Measurements from ENCODE around the gene TBL2.
"Not testable (repeated sequence)": the region's sequence is repeated elsewhere in the genome, so short reads cannot be mapped to it uniquely, and the experiment has no call there.

The TBL2 gene

GRCh38 chr7:73556208-73557107 lies 21.9 kb downstream of the TBL2 start:
- peak overlapping the region; percentile 92 for H3K4me3 ChIP-seq (ENCODE audit: low read length)
- peaks cover 17% of the 10 kb centered on the region for H3K4me1 ChIP-seq (ENCODE audit: low read length)
- peak overlapping the region; percentile 68 for H3K9ac ChIP-seq (ENCODE audit: low read length)
- peak overlapping the region; percentile 5; the same call in 1 of the 2 replicates for H2AFZ ChIP-seq (ENCODE audit: low read length)
- H3K27ac ChIP-seq (ENCODE audit: low read length) = peak overlapping the region; percentile 56; the same call in 1 of the 2 replicates
- H3K27me3 ChIP-seq (replicated peaks; ENCODE audit: insufficient read depth, low read length) = no peaks in the 10 kb centered on the region
- TF ChIP-seq EZH2phosphoT487 (IDR thresholded peaks at IDR 0.05; ENCODE audit: low read length) = no peak
- H3K4me2 ChIP-seq (ENCODE audit: low read depth, low read length) = peak overlapping the region; percentile 79
- peaks cover 24% of the 10 kb centered on the region for H3F3A ChIP-seq (ENCODE audit: insufficient read depth, low read length)
- peaks cover 3% of the 10 kb centered on the region; the same call in 1 of the 2 replicates for H3K36me3 ChIP-seq (replicated peaks; ENCODE audit: insufficient read depth, low read length)
- no peaks in the 10 kb centered on the region for H3K9me2 ChIP-seq (replicated peaks; ENCODE audit: insufficient read depth, low read length)
- no peak for DNase-seq
- H3K9me3 ChIP-seq (replicated peaks; ENCODE audit: insufficient read depth, low read length) = no peaks in the 10 kb centered on the region
- no peaks in the 10 kb centered on the region for H4K20me1 ChIP-seq (ENCODE audit: insufficient read depth, low read length)
- peaks cover 55% of the 10 kb centered on the region for H3K79me2 ChIP-seq (ENCODE audit: low read length)

- Histone ChIP-seq H3K4me2 (ENCODE audit: low read depth, low read length) (peak overlapping the region; percentile 79), H3K27me3 (replicated peaks; ENCODE audit: insufficient read depth, low read length) (no peaks in the 10 kb centered on the region), H3K79me2 (ENCODE audit: low read length) (peaks cover 63% of the 10 kb centered on the region), H3K9me2 (replicated peaks; ENCODE audit: insufficient read depth, low read length) (no peaks in the 10 kb centered on the region), H3K27ac (ENCODE audit: low read length) (no peak overlapping the region), H3F3A (ENCODE audit: insufficient read depth, low read length) (peaks cover 24% of the 10 kb centered on the region), H2AFZ (ENCODE audit: low read length) (no peak overlapping the region), H3K4me1 (ENCODE audit: low read length) (peaks cover 16% of the 10 kb centered on the region), H3K9ac (ENCODE audit: low read length) (peak overlapping the region; percentile 68; the same call in 1 of the 2 replicates), H3K36me3 (replicated peaks; ENCODE audit: insufficient read depth, low read length) (peaks cover 3% of the 10 kb centered on the region; the same call in 1 of the 2 replicates), H3K4me3 (ENCODE audit: low read length) (peak overlapping the region; percentile 92), H3K9me3 (replicated peaks; ENCODE audit: insufficient read depth, low read length) (no peaks in the 10 kb centered on the region), H4K20me1 (ENCODE audit: insufficient read depth, low read length) (no peaks in the 10 kb centered on the region)
- no peak for DNase-seq
- TF ChIP-seq EZH2 (optimal IDR thresholded peaks at IDR 0.05; ENCODE audit: low read depth, low read length) = no peak
- TF ChIP-seq CTCF (IDR thresholded peaks at IDR 0.05; ENCODE audit: low read length) = no peak
- TF ChIP-seq EZH2phosphoT487 (IDR thresholded peaks at IDR 0.05; ENCODE audit: low read length) = no peak
Measured at GRCh38 chr7:73555411-73555982, 22.9 kb downstream of the TBL2 start.

GRCh38 chr7:73550093-73550492 lies 28.3 kb downstream of the TBL2 start:
- H2AFZ ChIP-seq (ENCODE audit: low read length); H3K27me3 ChIP-seq (replicated peaks; ENCODE audit: insufficient read depth, low read length); DNase-seq; H3F3A ChIP-seq (ENCODE audit: insufficient read depth, low read length); H3K36me3 ChIP-seq (replicated peaks; ENCODE audit: insufficient read depth, low read length); H3K9me2 ChIP-seq (replicated peaks; ENCODE audit: insufficient read depth, low read length); H3K9me3 ChIP-seq (replicated peaks; ENCODE audit: insufficient read depth, low read length); H4K20me1 ChIP-seq (ENCODE audit: insufficient read depth, low read length); H3K27ac ChIP-seq (ENCODE audit: low read length); H3K9ac ChIP-seq (ENCODE audit: low read length); H3K4me2 ChIP-seq (ENCODE audit: low read depth, low read length); H3K4me3 ChIP-seq (ENCODE audit: low read length): not testable (repeated sequence)
- Histone ChIP-seq H3K79me2 (ENCODE audit: low read length) (peaks cover 97% of the 10 kb centered on the region), H3K4me1 (ENCODE audit: low read length) (peaks cover 17% of the 10 kb centered on the region)

GRCh38 chr7:73549176-73549575 lies 29.2 kb downstream of the TBL2 start:
- H3K4me3 ChIP-seq (ENCODE audit: low read length) = no peak overlapping the region
- no peak for DNase-seq
- H3K9me3 ChIP-seq (replicated peaks; ENCODE audit: insufficient read depth, low read length) = no peaks in the 10 kb centered on the region
- H3K4me2 ChIP-seq (ENCODE audit: low read depth, low read length) = no peak overlapping the region
- H3F3A ChIP-seq (ENCODE audit: insufficient read depth, low read length) = peaks cover 4% of the 10 kb centered on the region; the same call in 1 of the 2 replicates
- no peak overlapping the region for H2AFZ ChIP-seq (ENCODE audit: low read length)
- peaks cover 17% of the 10 kb centered on the region for H3K4me1 ChIP-seq (ENCODE audit: low read length)
- no peaks in the 10 kb centered on the region; the same call in 1 of the 2 replicates for H3K36me3 ChIP-seq (replicated peaks; ENCODE audit: insufficient read depth, low read length)
- TF ChIP-seq CTCF (IDR thresholded peaks at IDR 0.05; ENCODE audit: low read length) (no peak), EZH2phosphoT487 (IDR thresholded peaks at IDR 0.05; ENCODE audit: low read length) (no peak), EZH2 (optimal IDR thresholded peaks at IDR 0.05; ENCODE audit: low read depth, low read length) (no peak)
- H3K79me2 ChIP-seq (ENCODE audit: low read length) = peaks cover 96% of the 10 kb centered on the region
- no peak overlapping the region for H3K9ac ChIP-seq (ENCODE audit: low read length)
- H3K9me2 ChIP-seq (replicated peaks; ENCODE audit: insufficient read depth, low read length) = no peaks in the 10 kb centered on the region
- H3K27me3 ChIP-seq (replicated peaks; ENCODE audit: insufficient read depth, low read length) = no peaks in the 10 kb centered on the region
- peaks cover 4% of the 10 kb centered on the region; the same call in 1 of the 2 replicates for H4K20me1 ChIP-seq (ENCODE audit: insufficient read depth, low read length)
- no peak overlapping the region for H3K27ac ChIP-seq (ENCODE audit: low read length)

All from MM.1S (cell line).